Progenitor cell of endocrine pancreas (in vitro differentiated cells): ENCODE results near the gene ZNF362. TPM values are rescaled to one million over a fixed set of nuclear protein-coding genes. Genes with fewer than 3 reads are reported as not detected.

ENCODE experiments used
- DNase-seq: peaks from one replicate; pipeline ENCODE4 v3.0.0; 2021; ENCODE audit warnings: low spot score; ENCODE audit not compliant: unreplicated experiment
- H3K27ac Mint-ChIP-seq: 2 replicates; pipeline ENCODE4 v1.8.0; 2021; ENCODE audit warnings: mild to moderate bottlenecking, moderate library complexity, mixed read lengths
- H3K27me3 Mint-ChIP-seq: 2 replicates; pipeline ENCODE4 v1.8.0; 2021; ENCODE audit warnings: mixed read lengths
- H3K36me3 Mint-ChIP-seq: 2 replicates; pipeline ENCODE4 v1.8.0; 2022; ENCODE audit warnings: mixed read lengths; ENCODE audit not compliant: insufficient read depth
- H3K4me1 Mint-ChIP-seq: 2 replicates; pipeline ENCODE4 v1.8.0; 2021; ENCODE audit warnings: low read depth, mixed read lengths
- H3K4me3 Mint-ChIP-seq: 2 replicates; pipeline ENCODE4 v1.8.0; 2021; ENCODE audit warnings: low read depth, mild to moderate bottlenecking, moderate library complexity, mixed read lengths
- H3K9me3 Mint-ChIP-seq: 2 replicates; pipeline ENCODE4 v1.8.0; 2021; ENCODE audit warnings: low read depth, mixed read lengths
- CTCF ChIP-seq: fragments of 200-600 bp; sonication (generic); IDR thresholded peaks from one replicate; pipeline ENCODE4 v1.5.0; 2021; ENCODE audit warnings: antibody characterized with exemption, mild to moderate bottlenecking; ENCODE audit not compliant: unreplicated experiment
- total RNA-seq: library from RNA; stranded (reverse); gene quantifications from 2 replicates; pipeline ENCODE4 v1.2.1, GENCODE V29; 2021

ZNF362 gene
- total RNA-seq, 1 donor from 2014 or later: 79.3 TPM

- Mint-ChIP-seq H3K27ac (peak overlapping the region; percentile 99), H3K4me3 (no peak overlapping the region), H3K9me3 (no peaks in the 10 kb centered on the region), H3K36me3 (peaks cover 3% of the 10 kb centered on the region), H3K4me1 (peaks cover 84% of the 10 kb centered on the region), H3K27me3 (no peaks in the 10 kb centered on the region)
- peak; percentile 13 for TF ChIP-seq CTCF
- DNase-seq: no peak
These were observed 83.1 kb downstream of the ZNF362 start for GRCh38 chr1:33339413-33339812.

GRCh38 chr1:33341190-33341589, 84.9 kb downstream of the ZNF362 start:
- Mint-ChIP-seq H3K9me3 (no peaks in the 10 kb centered on the region), H3K27ac (peak overlapping the region; percentile 93), H3K36me3 (peaks cover 3% of the 10 kb centered on the region), H3K4me1 (peaks cover 86% of the 10 kb centered on the region), H3K27me3 (no peaks in the 10 kb centered on the region), H3K4me3 (peak overlapping the region; percentile 2)
- TF ChIP-seq CTCF: no peak
- DNase-seq: no peak

GRCh38 chr1:33342041-33342723, 85.9 kb downstream of the ZNF362 start:
- DNase-seq: peak; percentile 43
- no peak for TF ChIP-seq CTCF
- Mint-ChIP-seq H3K36me3 (peaks cover 3% of the 10 kb centered on the region), H3K27ac (peak overlapping the region; percentile 93), H3K4me3 (peak overlapping the region; percentile 22), H3K9me3 (no peaks in the 10 kb centered on the region), H3K27me3 (no peaks in the 10 kb centered on the region), H3K4me1 (peaks cover 88% of the 10 kb centered on the region)

GRCh38 chr1:33343539-33343938, 87.2 kb downstream of the ZNF362 start:
- H3K27me3 Mint-ChIP-seq: no peaks in the 10 kb centered on the region
- peak overlapping the region; percentile 37 for H3K4me3 Mint-ChIP-seq
- H3K4me1 Mint-ChIP-seq: peaks cover 87% of the 10 kb centered on the region
- DNase-seq: no peak
- TF ChIP-seq CTCF: no peak
- H3K36me3 Mint-ChIP-seq: peaks cover 3% of the 10 kb centered on the region
- H3K27ac Mint-ChIP-seq: peak overlapping the region; percentile 93
- H3K9me3 Mint-ChIP-seq: no peaks in the 10 kb centered on the region

GRCh38 chr1:33344896-33345560, 88.7 kb downstream of the ZNF362 start:
- Mint-ChIP-seq H3K36me3 (peaks cover 3% of the 10 kb centered on the region), H3K4me1 (peaks cover 75% of the 10 kb centered on the region), H3K4me3 (no peak overlapping the region), H3K9me3 (no peaks in the 10 kb centered on the region), H3K27me3 (no peaks in the 10 kb centered on the region), H3K27ac (no peak overlapping the region)
- no peak for TF ChIP-seq CTCF
- DNase-seq: no peak
